Measurements from ENCODE around the gene QKI. TPM values are rescaled to one million over a fixed set of nuclear protein-coding genes. Genes with fewer than 3 reads are reported as not detected.

Gene QKI
- total RNA-seq, 2 experiments from 2014 or later: 43.3 to 47.5 TPM

GRCh38 chr6:163626073-163626867, 211.8 kb downstream of the QKI start:
- intact Hi-C loops (cut with micrococcal nuclease): no loop called here

DNA sequence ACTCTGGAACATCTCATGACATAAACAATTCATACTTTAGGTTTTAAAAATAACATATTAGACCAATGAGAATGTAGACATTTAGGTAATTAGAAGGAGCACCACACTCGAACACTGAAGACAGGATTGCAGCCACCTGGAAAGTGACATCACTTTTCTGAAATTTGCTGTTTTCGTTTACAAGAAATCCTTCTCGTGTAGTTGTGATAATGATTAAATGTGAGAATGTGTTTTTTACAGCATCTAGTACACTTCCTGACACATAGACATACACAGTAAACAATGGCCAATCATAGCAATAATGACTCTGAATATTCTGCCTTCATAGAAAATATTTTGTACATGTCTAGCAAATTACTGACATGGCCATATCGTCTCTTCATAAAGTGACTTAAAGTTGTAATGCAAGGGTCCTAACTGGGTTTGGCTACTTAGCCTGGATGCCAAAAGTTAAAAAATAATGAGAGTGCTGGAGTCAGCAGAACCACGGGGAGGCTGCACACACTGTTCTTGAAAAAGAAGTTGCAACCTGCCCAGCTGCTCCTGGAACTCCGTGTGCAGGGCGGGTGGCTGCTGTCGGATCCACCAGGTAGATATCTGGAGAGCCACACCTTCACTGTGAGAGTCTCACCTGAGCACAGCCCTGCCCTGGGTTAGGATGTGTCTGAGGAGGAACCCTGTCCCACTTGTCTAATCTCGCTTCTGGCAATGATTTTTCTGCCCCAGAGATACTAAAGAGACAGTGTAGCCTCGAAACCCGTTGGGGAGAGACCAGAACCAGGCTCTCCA, 212.9 kb downstream of the QKI start:
- DNase-seq: no peak
- Mint-ChIP-seq H3K9me3 (no peaks in the 10 kb centered on the region), H3K4me3 (no peak overlapping the region), H3K27me3 (peaks cover 15% of the 10 kb centered on the region), H3K4me1 (ENCODE audit: low read depth) (no peaks in the 10 kb centered on the region), H3K27ac (no peak overlapping the region), H3K36me3 (ENCODE audit: low read depth) (no peaks in the 10 kb centered on the region)
- TF ChIP-seq, protein P1, sequence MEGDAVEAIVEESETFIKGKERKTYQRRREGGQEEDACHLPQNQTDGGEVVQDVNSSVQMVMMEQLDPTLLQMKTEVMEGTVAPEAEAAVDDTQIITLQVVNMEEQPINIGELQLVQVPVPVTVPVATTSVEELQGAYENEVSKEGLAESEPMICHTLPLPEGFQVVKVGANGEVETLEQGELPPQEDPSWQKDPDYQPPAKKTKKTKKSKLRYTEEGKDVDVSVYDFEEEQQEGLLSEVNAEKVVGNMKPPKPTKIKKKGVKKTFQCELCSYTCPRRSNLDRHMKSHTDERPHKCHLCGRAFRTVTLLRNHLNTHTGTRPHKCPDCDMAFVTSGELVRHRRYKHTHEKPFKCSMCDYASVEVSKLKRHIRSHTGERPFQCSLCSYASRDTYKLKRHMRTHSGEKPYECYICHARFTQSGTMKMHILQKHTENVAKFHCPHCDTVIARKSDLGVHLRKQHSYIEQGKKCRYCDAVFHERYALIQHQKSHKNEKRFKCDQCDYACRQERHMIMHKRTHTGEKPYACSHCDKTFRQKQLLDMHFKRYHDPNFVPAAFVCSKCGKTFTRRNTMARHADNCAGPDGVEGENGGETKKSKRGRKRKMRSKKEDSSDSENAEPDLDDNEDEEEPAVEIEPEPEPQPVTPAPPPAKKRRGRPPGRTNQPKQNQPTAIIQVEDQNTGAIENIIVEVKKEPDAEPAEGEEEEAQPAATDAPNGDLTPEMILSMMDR (IDR thresholded peaks at IDR 0.05): no peak
- ChIA-PET CTCF (no interaction called here), POLR2A (no interaction called here)
- no peak for ATAC-seq
- intact Hi-C loops (cut with micrococcal nuclease): no loop called here

More at GRCh38 chr6:163626073-163626867, 211.8 kb downstream of the QKI start:
- H3K9me3 Mint-ChIP-seq: no peaks in the 10 kb centered on the region
- ATAC-seq (no peak), DNase-seq (no peak)
- CTCF ChIA-PET: no interaction called here
- no peak overlapping the region for H3K27ac Mint-ChIP-seq
- H3K4me3 Mint-ChIP-seq: no peak overlapping the region
- H3K36me3 Mint-ChIP-seq (ENCODE audit: low read depth): no peaks in the 10 kb centered on the region
- peaks cover 10% of the 10 kb centered on the region for H3K27me3 Mint-ChIP-seq
- H3K4me1 Mint-ChIP-seq (ENCODE audit: low read depth): no peaks in the 10 kb centered on the region
- POLR2A ChIA-PET: no interaction called here
- TF ChIP-seq, protein P1 (IDR thresholded peaks at IDR 0.05): no peak

All from activated CD8-positive, alpha-beta T cell treated with anti-CD3 and anti-CD28 coated beads for 36 hours (primary cell).